WTC11 (cell line): ENCODE measurements around the gene MYO1F.

Experiments used
- CBFB ChIP-seq: sonication (generic); formaldehyde crosslinking; IDR thresholded peaks from 2 replicates; pipeline ENCODE4 v1.8.1; 2022; ENCODE audit warnings: mild to moderate bottlenecking, low read depth, missing genetic modification reagents
- CREM ChIP-seq: sonication (generic); formaldehyde crosslinking; IDR thresholded peaks from 2 replicates; pipeline ENCODE4 v1.8.1; 2022; ENCODE audit warnings: mild to moderate bottlenecking, missing genetic modification reagents, moderate library complexity
- FOXK1 ChIP-seq: sonication (generic); formaldehyde crosslinking; IDR thresholded peaks from 2 replicates; pipeline ENCODE4 v1.8.0; 2022; ENCODE audit warnings: mild to moderate bottlenecking, moderate library complexity, missing genetic modification reagents
- GABPB1 ChIP-seq: sonication (generic); formaldehyde crosslinking; IDR thresholded peaks from 2 replicates; pipeline ENCODE4 v1.8.1; 2023; ENCODE audit warnings: mild to moderate bottlenecking, missing genetic modification reagents
- GRHL2 ChIP-seq: fragments of 250-450 bp; sonication (Bioruptor Pico); IDR thresholded peaks from 2 replicates; pipeline ENCODE4 v1.8.0; 2022; ENCODE audit warnings: mild to moderate bottlenecking, moderate library complexity; ENCODE audit not compliant: insufficient replicate concordance, severe bottlenecking
- JUN ChIP-seq: sonication (generic); formaldehyde crosslinking; IDR thresholded peaks from 2 replicates; pipeline ENCODE4 v1.8.0; 2023; ENCODE audit warnings: mild to moderate bottlenecking, missing genetic modification reagents
- MYBL2 ChIP-seq: sonication (generic); formaldehyde crosslinking; IDR thresholded peaks from 2 replicates; pipeline ENCODE4 v1.8.1; 2023; ENCODE audit warnings: mild to moderate bottlenecking, moderate library complexity, missing genetic modification reagents
- PREB ChIP-seq: sonication (generic); formaldehyde crosslinking; IDR thresholded peaks from 2 replicates; pipeline ENCODE4 v1.8.1; 2022; ENCODE audit warnings: mild to moderate bottlenecking, missing genetic modification reagents, moderate library complexity, borderline replicate concordance
- USF1 ChIP-seq: sonication (generic); formaldehyde crosslinking; IDR thresholded peaks from 2 replicates; pipeline ENCODE4 v1.8.0; 2022; ENCODE audit warnings: mild to moderate bottlenecking, missing genetic modification reagents
- ZNF121 ChIP-seq: sonication (generic); formaldehyde crosslinking; IDR thresholded peaks from 2 replicates; pipeline ENCODE4 v1.8.0; 2023; ENCODE audit warnings: missing genetic modification reagents
- ZNF232 ChIP-seq: sonication (generic); formaldehyde crosslinking; IDR thresholded peaks from 2 replicates; pipeline ENCODE4 v1.8.0; 2022; ENCODE audit warnings: mild to moderate bottlenecking, missing genetic modification reagents
- TF ChIP-seq, protein P1 (sequence below): fragments of 200-600 bp; IDR thresholded peaks from 2 replicates; pipeline ENCODE4 v1.8.0; 2022; ENCODE audit warnings: antibody characterized with exemption

DNA sequence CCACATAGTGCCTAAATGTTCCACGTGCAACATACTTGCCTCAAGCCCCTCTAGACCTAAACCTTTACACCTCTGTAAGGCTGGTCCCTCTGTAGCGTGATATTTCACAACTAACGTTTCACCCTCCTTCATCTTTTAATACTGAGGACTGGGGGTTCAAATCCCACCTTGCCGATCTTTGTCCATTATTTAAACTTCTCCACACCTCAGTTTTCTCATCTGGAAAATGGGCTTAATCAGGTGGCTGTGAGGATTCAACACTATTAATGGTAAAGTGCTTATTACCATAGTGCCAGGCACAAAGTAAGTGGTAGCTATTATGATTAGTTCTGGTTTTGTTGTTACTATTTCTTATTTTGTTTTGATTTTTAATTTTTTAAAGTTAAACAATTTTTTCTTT is 40.7 kb upstream of the MYO1F start:
- TF ChIP-seq, protein P1, sequence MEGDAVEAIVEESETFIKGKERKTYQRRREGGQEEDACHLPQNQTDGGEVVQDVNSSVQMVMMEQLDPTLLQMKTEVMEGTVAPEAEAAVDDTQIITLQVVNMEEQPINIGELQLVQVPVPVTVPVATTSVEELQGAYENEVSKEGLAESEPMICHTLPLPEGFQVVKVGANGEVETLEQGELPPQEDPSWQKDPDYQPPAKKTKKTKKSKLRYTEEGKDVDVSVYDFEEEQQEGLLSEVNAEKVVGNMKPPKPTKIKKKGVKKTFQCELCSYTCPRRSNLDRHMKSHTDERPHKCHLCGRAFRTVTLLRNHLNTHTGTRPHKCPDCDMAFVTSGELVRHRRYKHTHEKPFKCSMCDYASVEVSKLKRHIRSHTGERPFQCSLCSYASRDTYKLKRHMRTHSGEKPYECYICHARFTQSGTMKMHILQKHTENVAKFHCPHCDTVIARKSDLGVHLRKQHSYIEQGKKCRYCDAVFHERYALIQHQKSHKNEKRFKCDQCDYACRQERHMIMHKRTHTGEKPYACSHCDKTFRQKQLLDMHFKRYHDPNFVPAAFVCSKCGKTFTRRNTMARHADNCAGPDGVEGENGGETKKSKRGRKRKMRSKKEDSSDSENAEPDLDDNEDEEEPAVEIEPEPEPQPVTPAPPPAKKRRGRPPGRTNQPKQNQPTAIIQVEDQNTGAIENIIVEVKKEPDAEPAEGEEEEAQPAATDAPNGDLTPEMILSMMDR = no peak
- no peak for TF ChIP-seq JUN (CRISPR knock-in tag)
- TF ChIP-seq CBFB = no peak
- TF ChIP-seq GABPB1 (CRISPR knock-in tag) = no peak
- no peak for TF ChIP-seq PREB (CRISPR knock-in tag)
- TF ChIP-seq ZNF232 (CRISPR knock-in tag) = no peak
- TF ChIP-seq MYBL2 (CRISPR knock-in tag) = no peak
- no peak for TF ChIP-seq CREM (CRISPR knock-in tag)
- TF ChIP-seq FOXK1 (CRISPR knock-in tag) = no peak
- TF ChIP-seq GRHL2 (CRISPR knock-in tag) = no peak
- no peak for TF ChIP-seq USF1 (CRISPR knock-in tag)
- no peak for TF ChIP-seq ZNF121 (CRISPR knock-in tag)
